Transverse colon (tissue), 4 donors: ENCODE measurements around the gene CLTC. TPM values are rescaled to one million over a fixed set of nuclear protein-coding genes. Genes with fewer than 3 reads are reported as not detected.

ENCODE experiments used
- DNase-seq: peaks from one replicate; pipeline ENCODE4 v3.0.0-alpha.2; 2019
- H3K27ac ChIP-seq, 4 donors: fragments of 200-600 bp; sonication (generic); 2 replicates each; pipeline ENCODE4 v1.5.1; 2016 to 2018; ENCODE audit warnings: inconsistent platforms in 4 of 4
- H3K27me3 ChIP-seq: fragments of 200-600 bp; sonication (generic); 2 replicates; pipeline ENCODE4 v1.5.1; 2017; ENCODE audit warnings: inconsistent platforms
- H3K36me3 ChIP-seq, 4 donors: fragments of 200-600 bp; sonication (generic); 2 replicates each; pipeline ENCODE4 v1.5.1; 2017 to 2019; ENCODE audit warnings: inconsistent platforms in 4 of 4
- H3K4me1 ChIP-seq, 4 donors: fragments of 200-600 bp; sonication (generic); 2 replicates each; pipeline ENCODE4 v1.5.1; 2017 to 2020; ENCODE audit warnings: inconsistent platforms in 4 of 4
- H3K4me3 ChIP-seq, 4 donors: fragments of 200-600 bp; sonication (generic); 1 replicate in 1 of 4; 2 replicates in 3 of 4; pipeline versions ENCODE4 v1.5.1 to v1.6.1; 2017 to 2019; ENCODE audit warnings: inconsistent platforms in 4 of 4
- H3K9me3 ChIP-seq, 2 donors: fragments of 200-600 bp; sonication (generic); 2 replicates each; pipeline ENCODE4 v1.5.1; 2017 to 2019; ENCODE audit warnings: inconsistent platforms in 2 of 2
- CTCF ChIP-seq, 5 experiments: fragments of 200-600 bp in 3 of 5; fragments of 450-650 bp in 2 of 5; sonication (generic) in 3 of 5; IDR thresholded peaks; 1 replicate in 2 of 5; 2 replicates in 3 of 5; pipeline ENCODE4 v1.5.1; 2016 to 2017; ENCODE audit warnings: antibody characterized with exemption in 5 of 5, inconsistent platforms in 3 of 5, mild to moderate bottlenecking in 2 of 5, moderate library complexity in 1 of 5
- EP300 ChIP-seq: sonication (generic); formaldehyde crosslinking; IDR thresholded peaks from one replicate; pipeline ENCODE4 v1.6.1; 2017; ENCODE audit warnings: antibody characterized with exemption, low read depth
- POLR2A ChIP-seq: fragments of 450-650 bp; IDR thresholded peaks from one replicate; pipeline ENCODE4 v1.6.1; 2016; ENCODE audit warnings: antibody characterized with exemption, mild to moderate bottlenecking, moderate library complexity
- POLR2AphosphoS5 ChIP-seq, 3 donors: sonication (generic); formaldehyde crosslinking; IDR thresholded peaks; one replicate each; pipeline ENCODE4 v1.6.1; 2016; ENCODE audit warnings: antibody characterized with exemption in 3 of 3
- WGBS, 2 donors: methylation state at CpG; one replicate each; pipeline ENCODE4 v1.1.5; 2018; ENCODE audit warnings: low coverage in 1 of 2; 5-methylcytosine and 5-hydroxymethylcytosine counted together
- in situ Hi-C, 4 donors: fragments of 200-750 bp; cut with MboI; loops; one replicate each; pipeline versions ENCODE4 v1.15.0 to v1.15.1; 2017; ENCODE audit warnings: low sequenced_read_pairs in 3 of 4, low pct_ligation_motif_present in 1 of 4, low pct_unique_long_range_greater_than_20kb in 1 of 4
- intact Hi-C: fragments of 100-400 bp; cut with DNase I; formaldehyde crosslinking; loops from one replicate; pipeline ENCODE4 v1.15.1; 2023; ENCODE audit warnings: low total_unique reads
- total RNA-seq, 4 donors: library from RNA; depleted of rRNA; stranded (reverse); fragments of >200 nt; gene quantifications; one replicate each; pipeline ENCODE4 v1.1.0, GENCODE V29; 2016

The CLTC gene
- total RNA-seq, 4 donors from 2014 or later: 165 to 283 (median 242) TPM

- no peaks in the 10 kb centered on the region for H3K27me3 ChIP-seq
- in situ Hi-C loops (no loop called here), intact Hi-C loops (no loop called here)
- peaks cover 25 to 82% (median 62%) of the 10 kb centered on the region in 4 donors for H3K4me1 ChIP-seq
- H3K9me3 ChIP-seq: no peaks in the 10 kb centered on the region
- TF ChIP-seq CTCF (IDR thresholded peaks at IDR 0.05) (no peak), POLR2AphosphoS5 (IDR thresholded peaks at IDR 0.05) (no peak), POLR2A (no peak), EP300 (no peak)
- no peak for DNase-seq
- H3K27ac ChIP-seq: peak overlapping the region; percentile 2 to 54 (median 34)
- no peak overlapping the region for H3K4me3 ChIP-seq
- no peaks in the 10 kb centered on the region for H3K36me3 ChIP-seq
- 57 to 63% methylated on average over 3 of the region's 3 CpGs for WGBS, 2 donors
Observed at GRCh38 chr17:59627274-59627673, 7.6 kb downstream of the CLTC start.

- Histone ChIP-seq H3K36me3 (no peaks in the 10 kb centered on the region), H3K9me3 (no peaks in the 10 kb centered on the region), H3K27ac (peak overlapping the region; percentile 2 to 54 (median 34)), H3K27me3 (no peaks in the 10 kb centered on the region), H3K4me3 (no peak overlapping the region), H3K4me1 (peaks cover 20 to 82% (median 57%) of the 10 kb centered on the region in 4 donors)
- 7 to 22% methylated on average over 2 of the region's 2 CpGs for WGBS, 2 donors
- in situ Hi-C loops: no loop called here
- intact Hi-C loops: no loop called here
- no peak for DNase-seq
- TF ChIP-seq EP300 (no peak), POLR2A (no peak), POLR2AphosphoS5 (IDR thresholded peaks at IDR 0.05) (no peak), CTCF (IDR thresholded peaks at IDR 0.05) (no peak)
Observed at GRCh38 chr17:59627770-59628171, 8.1 kb downstream of the CLTC start.

GRCh38 chr17:59629174-59629573 lies 9.5 kb downstream of the CLTC start:
- peaks cover 13 to 81% (median 51%) of the 10 kb centered on the region in 4 donors for H3K4me1 ChIP-seq
- in situ Hi-C loops: no loop called here
- intact Hi-C loops: no loop called here

GRCh38 chr17:59631276-59631675 lies 11.6 kb downstream of the CLTC start:
- no peaks in the 10 kb centered on the region for H3K27me3 ChIP-seq
- in situ Hi-C loops (no loop called here), intact Hi-C loops (no loop called here)
- peaks cover 17 to 75% (median 50%) of the 10 kb centered on the region in 4 donors for H3K4me1 ChIP-seq
- no peak overlapping the region for H3K4me3 ChIP-seq
- no peaks in the 10 kb centered on the region for H3K36me3 ChIP-seq
- H3K27ac ChIP-seq: no peak overlapping the region
- WGBS, 2 donors: 83 to 91% methylated on average over 1 of the region's 1 CpG
- no peak for TF ChIP-seq POLR2A
- no peak for TF ChIP-seq CTCF (IDR thresholded peaks at IDR 0.05)
- no peak for TF ChIP-seq EP300
- TF ChIP-seq POLR2AphosphoS5 (IDR thresholded peaks at IDR 0.05): no peak
- DNase-seq: no peak
- H3K9me3 ChIP-seq: no peaks in the 10 kb centered on the region

More at GRCh38 chr17:59629174-59629573, 9.5 kb downstream of the CLTC start:
- TF ChIP-seq CTCF (IDR thresholded peaks at IDR 0.05) (no peak), EP300 (no peak), POLR2A (no peak), POLR2AphosphoS5 (IDR thresholded peaks at IDR 0.05) (no peak)
- H3K36me3 ChIP-seq: no peaks in the 10 kb centered on the region
- H3K4me3 ChIP-seq: no peak overlapping the region
- H3K9me3 ChIP-seq: no peaks in the 10 kb centered on the region
- no peaks in the 10 kb centered on the region for H3K27me3 ChIP-seq
- WGBS, 2 donors: 75 to 81% methylated on average over 2 to 3 of the region's 3 CpGs
- no peak for DNase-seq
- peak overlapping the region in 1 of 4 donors; percentile 54 for H3K27ac ChIP-seq
